Spleen (tissue), 11 donors: ENCODE measurements around the gene NMNAT1. TPM values are rescaled to one million over a fixed set of nuclear protein-coding genes. Genes with fewer than 3 reads are reported as not detected.

ENCODE experiments used
- DNase-seq: peaks from one replicate; pipeline ENCODE4 v3.0.0-alpha.2; 2020
- H3K27ac ChIP-seq, 8 donors: fragments of 200-600 bp; sonication (generic) in 7 of 8; 1 replicate in 4 of 8; 2 replicates in 4 of 8; pipeline versions ENCODE4 v1.5.0 to v1.8.0; 2016 to 2021; ENCODE audit warnings: inconsistent platforms in 4 of 8, mild to moderate bottlenecking in 4 of 8, moderate library complexity in 1 of 8
- H3K27me3 ChIP-seq, 7 donors: fragments of 200-600 bp; sonication (generic) in 6 of 7; replicated peaks in 1 of 7; 1 replicate in 4 of 7; 2 replicates in 3 of 7; pipeline versions ENCODE4 v1.5.0 to v1.8.0; 2016 to 2021; ENCODE audit warnings: inconsistent platforms in 3 of 7, mild to moderate bottlenecking in 1 of 7
- H3K36me3 ChIP-seq, 6 donors: fragments of 200-600 bp; sonication (generic) in 5 of 6; 1 replicate in 4 of 6; 2 replicates in 2 of 6; pipeline versions ENCODE4 v1.5.0 to v1.8.0; 2016 to 2021; ENCODE audit warnings: inconsistent platforms in 2 of 6
- H3K4me1 ChIP-seq, 6 donors: fragments of 200-600 bp; sonication (generic) in 5 of 6; 1 replicate in 3 of 6; 2 replicates in 3 of 6; pipeline versions ENCODE4 v1.5.0 to v1.8.0; 2016 to 2021; ENCODE audit warnings: inconsistent platforms in 3 of 6
- H3K4me3 ChIP-seq, 8 donors: fragments of 200-600 bp; sonication (generic) in 7 of 8; 1 replicate in 4 of 8; 2 replicates in 4 of 8; pipeline versions ENCODE4 v1.5.0 to v1.8.0; 2016 to 2021; ENCODE audit warnings: inconsistent platforms in 4 of 8, mild to moderate bottlenecking in 4 of 8, moderate library complexity in 2 of 8
- H3K9me3 ChIP-seq, 8 donors: fragments of 200-600 bp; sonication (generic) in 7 of 8; 1 replicate in 4 of 8; 2 replicates in 4 of 8; pipeline versions ENCODE4 v1.5.0 to v1.8.0; 2016 to 2021; ENCODE audit warnings: inconsistent platforms in 4 of 8
- POLR2A ChIP-seq, 3 donors: fragments of 450-650 bp; IDR thresholded peaks; one replicate each; pipeline ENCODE4 v1.5.1; 2017; ENCODE audit warnings: antibody characterized with exemption in 3 of 3, mild to moderate bottlenecking in 1 of 3
- POLR2AphosphoS5 ChIP-seq, 3 donors: sonication (generic); formaldehyde crosslinking; IDR thresholded peaks; one replicate each; pipeline ENCODE4 v1.5.1; 2017; ENCODE audit warnings: antibody characterized with exemption in 3 of 3
- WGBS, 5 donors: extraction: QIAGEN DNeasy Blood & Tissue Kit in 3 of 5; methylation state at CpG; one replicate each; pipeline versions ENCODE4 v1.1.5 to v1.1.7; 2013 to 2018; 5-methylcytosine and 5-hydroxymethylcytosine counted together
- intact Hi-C: fragments of 100-400 bp; cut with DNase I; formaldehyde crosslinking; loops from one replicate; pipeline ENCODE4 v1.15.0; 2023; ENCODE audit warnings: low total_unique reads
- polyA plus RNA-seq, 3 donors: library from polyadenylated mRNA; stranded (reverse); fragments of 200-250 nt; gene quantifications; one replicate each; pipeline ENCODE4 v1.2.1, GENCODE V29; 2013
- total RNA-seq, 7 donors: library from RNA; depleted of rRNA in 3 of 7; stranded (reverse); fragments of >200 nt in 3 of 7; fragmentation: NEBNext Ultra II Directional in 4 of 7; extraction: Animal tissue kit (Norgen Biotek cat#: 25700) in 4 of 7; gene quantifications; one replicate each; pipeline versions ENCODE4 v1.1.0 to v1.2.1, GENCODE V29; 2016 to 2021
- TF ChIP-seq, protein P1 (sequence below), 11 experiments: fragments of 200-600 bp in 7 of 11; fragments of 450-650 bp in 4 of 11; sonication (generic) in 4 of 11; IDR thresholded peaks in 8 of 11; conservative IDR thresholded peaks in 3 of 11; 1 replicate in 7 of 11; 2 replicates in 4 of 11; pipeline versions ENCODE4 v1.4.0 to v1.8.0; 2016 to 2021; ENCODE audit warnings: antibody characterized with exemption in 11 of 11, inconsistent platforms in 4 of 11, mild to moderate bottlenecking in 1 of 11
- donor health status: healthy with polysubstance abuse.
- donor health status: DM: no; HTN: no; CAD: no; lungs with moderate emphysema.
- donor health status: DM: no; HTN: no; CAD: no.
- donor health status: Bipolar disorder and iron deficiency.
- donor health status: healthy.
- donor health status: DM: no; HTN: no; CAD: no.
- donor health status: DM: yes; HTN: yes; CAD: no.

The NMNAT1 gene
- total and polyA plus RNA-seq, 10 donors = 2.8 to 13.0 (median 8.1) TPM

DNA sequence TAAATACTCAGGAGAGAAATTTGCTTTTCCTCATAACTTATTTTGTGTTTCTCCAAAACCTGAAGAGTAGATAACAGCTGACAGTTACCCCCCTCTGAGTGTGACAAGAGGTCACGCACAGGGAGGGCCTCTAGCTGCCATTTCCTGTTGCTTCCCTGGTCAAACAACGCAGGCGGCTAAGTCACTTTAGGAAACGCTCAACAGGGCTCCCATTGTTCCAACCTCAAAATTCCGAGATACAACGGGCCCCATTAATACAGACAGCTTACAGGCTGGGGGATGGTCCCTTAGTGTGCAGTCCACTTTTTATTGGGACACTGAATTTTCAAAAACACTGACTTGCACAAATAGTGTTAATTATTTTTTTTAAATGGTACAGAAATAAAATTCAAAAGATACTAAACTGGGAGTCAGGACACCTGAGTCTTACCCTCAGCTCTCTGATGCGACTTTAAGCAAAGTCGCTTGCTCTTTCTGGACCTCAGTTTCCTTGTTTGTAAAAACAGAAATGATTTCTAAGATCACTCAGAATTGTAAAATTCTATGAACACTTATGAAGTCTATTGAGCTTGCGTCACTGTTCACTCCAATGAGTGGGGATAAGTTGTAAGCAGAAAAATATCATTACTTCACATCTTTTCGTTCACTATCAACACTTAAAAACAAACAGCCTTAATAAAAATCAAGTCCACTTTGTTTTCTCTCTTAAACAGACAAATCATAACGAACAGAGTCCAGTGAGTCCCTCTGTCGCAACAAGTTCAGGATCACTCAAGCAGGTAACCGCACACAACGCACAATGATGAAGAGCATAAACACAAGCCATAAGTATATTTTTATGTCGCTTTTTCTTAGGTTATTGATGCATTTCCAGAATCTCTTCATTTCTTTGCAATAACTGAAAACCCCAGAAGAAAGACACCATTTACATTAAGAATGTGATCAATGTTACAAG, 13.6 kb upstream of the NMNAT1 start:
- no peaks in the 10 kb centered on the region for H3K9me3 ChIP-seq
- WGBS, 5 donors = 82 to 88% (median 85%) methylated on average over 15 of the region's 15 CpGs
- no peak overlapping the region for H3K4me3 ChIP-seq
- no peaks in the 10 kb centered on the region for H3K27me3 ChIP-seq
- peaks cover 0 to 6% (median 2%) of the 10 kb centered on the region in 6 donors for H3K4me1 ChIP-seq
- no peak for DNase-seq
- H3K27ac ChIP-seq = no peak overlapping the region
- intact Hi-C loops = no loop called here
- TF ChIP-seq POLR2AphosphoS5 (IDR thresholded peaks at IDR 0.05) (no peak), POLR2A (IDR thresholded peaks at IDR 0.05) (no peak)
- TF ChIP-seq, protein P1, sequence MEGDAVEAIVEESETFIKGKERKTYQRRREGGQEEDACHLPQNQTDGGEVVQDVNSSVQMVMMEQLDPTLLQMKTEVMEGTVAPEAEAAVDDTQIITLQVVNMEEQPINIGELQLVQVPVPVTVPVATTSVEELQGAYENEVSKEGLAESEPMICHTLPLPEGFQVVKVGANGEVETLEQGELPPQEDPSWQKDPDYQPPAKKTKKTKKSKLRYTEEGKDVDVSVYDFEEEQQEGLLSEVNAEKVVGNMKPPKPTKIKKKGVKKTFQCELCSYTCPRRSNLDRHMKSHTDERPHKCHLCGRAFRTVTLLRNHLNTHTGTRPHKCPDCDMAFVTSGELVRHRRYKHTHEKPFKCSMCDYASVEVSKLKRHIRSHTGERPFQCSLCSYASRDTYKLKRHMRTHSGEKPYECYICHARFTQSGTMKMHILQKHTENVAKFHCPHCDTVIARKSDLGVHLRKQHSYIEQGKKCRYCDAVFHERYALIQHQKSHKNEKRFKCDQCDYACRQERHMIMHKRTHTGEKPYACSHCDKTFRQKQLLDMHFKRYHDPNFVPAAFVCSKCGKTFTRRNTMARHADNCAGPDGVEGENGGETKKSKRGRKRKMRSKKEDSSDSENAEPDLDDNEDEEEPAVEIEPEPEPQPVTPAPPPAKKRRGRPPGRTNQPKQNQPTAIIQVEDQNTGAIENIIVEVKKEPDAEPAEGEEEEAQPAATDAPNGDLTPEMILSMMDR (IDR thresholded peaks at IDR 0.05 in 8 of 11, conservative IDR thresholded peaks at IDR 0.05 in 3 of 11) = no peak
- peaks cover 0 to 72% (median 43%) of the 10 kb centered on the region in 6 donors for H3K36me3 ChIP-seq

DNA sequence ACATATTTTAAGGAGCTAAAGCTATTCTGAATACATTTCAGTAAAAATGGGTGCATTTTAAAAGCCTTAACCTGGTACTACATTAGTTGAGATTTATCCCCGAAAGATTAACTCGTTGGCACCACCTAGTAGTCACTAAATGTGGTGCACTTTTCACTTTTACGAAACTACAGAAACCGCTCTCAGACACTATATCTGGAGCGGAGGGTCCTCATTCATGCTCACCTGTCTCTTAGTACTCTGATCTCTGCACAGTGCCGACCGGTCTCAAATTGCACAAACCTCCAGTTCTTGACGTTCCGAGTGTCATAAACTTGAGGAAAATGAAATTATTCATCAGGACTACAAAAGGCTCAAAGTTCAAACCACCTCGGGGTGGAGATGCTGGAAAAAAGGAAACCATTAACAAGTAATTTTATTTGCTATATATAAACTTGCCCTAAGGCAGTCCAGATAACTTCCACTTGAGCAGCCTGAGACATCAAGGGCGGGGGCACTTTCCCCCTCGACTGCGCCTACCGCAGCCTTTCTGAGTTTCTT, 806 bp upstream of the NMNAT1 start:
- TF ChIP-seq, protein P1 (IDR thresholded peaks at IDR 0.05 in 8 of 11, conservative IDR thresholded peaks at IDR 0.05 in 3 of 11) = peak in 9 of 11 experiments; percentile 22 to 61 (median 47)
- no peak for TF ChIP-seq POLR2AphosphoS5 (IDR thresholded peaks at IDR 0.05)
- Histone ChIP-seq H3K4me1 (peaks cover 9 to 57% (median 33%) of the 10 kb centered on the region in 6 donors), H3K27ac (peak overlapping the region; percentile 55 to 95 (median 88)), H3K4me3 (peak overlapping the region; percentile 69 to 96 (median 85)), H3K9me3 (no peaks in the 10 kb centered on the region), H3K27me3 (no peaks in the 10 kb centered on the region), H3K36me3 (peaks cover 0 to 44% (median 4%) of the 10 kb centered on the region in 6 donors)
- WGBS, 5 donors = 0 to 1% (median 0%) methylated on average over 14 of the region's 14 CpGs
- no peak for DNase-seq
- intact Hi-C loops = loop anchor here (10.0 kb wide), 1 partner anchor 92 kb away; the partner anchor contains the start of gene UBE4B

DNA sequence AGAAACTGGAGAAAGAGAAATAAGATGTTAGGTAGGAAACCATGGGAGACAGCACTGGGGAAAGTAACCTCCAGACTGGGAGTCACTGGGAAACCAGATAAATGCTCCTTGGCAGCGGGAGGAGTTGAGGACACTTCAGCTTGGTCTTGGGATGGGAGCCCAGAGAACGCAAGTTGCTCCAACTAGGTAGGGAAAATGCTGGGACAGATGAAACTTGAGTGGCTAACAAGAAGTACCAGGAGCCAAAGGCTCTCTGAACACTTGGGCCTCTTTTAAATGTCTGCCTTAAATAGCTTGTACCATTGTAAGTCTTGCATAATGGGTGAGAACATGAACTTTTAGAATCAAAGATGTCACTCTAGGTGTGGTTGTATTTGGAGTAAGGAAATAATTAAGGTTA, 3.0 kb downstream of the NMNAT1 start:
- 93 to 100% (median 95%) methylated on average over 2 of the region's 2 CpGs for WGBS, 5 donors
- H3K9me3 ChIP-seq = no peaks in the 10 kb centered on the region
- peaks cover 14 to 68% (median 45%) of the 10 kb centered on the region in 6 donors for H3K4me1 ChIP-seq
- H3K36me3 ChIP-seq = peaks cover 0 to 18% (median 0%) of the 10 kb centered on the region in 6 donors
- TF ChIP-seq POLR2A (IDR thresholded peaks at IDR 0.05) (no peak), POLR2AphosphoS5 (IDR thresholded peaks at IDR 0.05) (no peak)
- TF ChIP-seq, protein P1 (IDR thresholded peaks at IDR 0.05 in 8 of 11, conservative IDR thresholded peaks at IDR 0.05 in 3 of 11) = no peak
- intact Hi-C loops = loop anchor here (5.0 to 10.0 kb wide), 2 partner anchors 69 to 88 kb away; partner anchors contain the start of gene UBE4B
- no peaks in the 10 kb centered on the region for H3K27me3 ChIP-seq
- no peak for DNase-seq
- H3K27ac ChIP-seq = no peak overlapping the region
- H3K4me3 ChIP-seq = no peak overlapping the region

DNA sequence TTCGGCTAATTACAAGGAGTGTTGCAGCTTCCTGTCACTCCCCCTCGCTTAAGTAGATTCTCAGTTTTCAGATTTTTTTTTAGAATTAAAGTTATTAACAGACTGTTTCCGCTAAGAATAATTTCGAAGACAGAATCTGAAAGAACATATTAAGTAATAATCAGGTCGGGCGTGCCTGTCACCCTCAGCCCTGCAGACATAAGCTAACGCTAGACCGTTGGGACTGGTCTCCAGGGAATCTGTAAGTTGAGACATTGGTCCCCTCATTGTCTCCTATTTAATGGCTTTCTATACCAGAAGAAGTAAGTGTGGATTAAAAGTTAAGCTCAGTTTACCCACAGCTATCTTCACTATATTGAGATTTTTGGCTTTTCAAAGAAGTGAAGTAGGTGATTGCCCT, 14.5 kb downstream of the NMNAT1 start:
- no peak for DNase-seq
- 73 to 87% (median 85%) methylated on average over 8 of the region's 8 CpGs for WGBS, 5 donors
- no peaks in the 10 kb centered on the region for H3K9me3 ChIP-seq
- H3K36me3 ChIP-seq = peaks cover 0 to 10% (median 0%) of the 10 kb centered on the region in 6 donors
- TF ChIP-seq POLR2AphosphoS5 (IDR thresholded peaks at IDR 0.05) = no peak
- TF ChIP-seq, protein P1 (IDR thresholded peaks at IDR 0.05 in 8 of 11, conservative IDR thresholded peaks at IDR 0.05 in 3 of 11) = no peak
- TF ChIP-seq POLR2A (IDR thresholded peaks at IDR 0.05) = no peak
- H3K4me1 ChIP-seq = peaks cover 0 to 16% (median 9%) of the 10 kb centered on the region in 6 donors
- intact Hi-C loops = no loop called here
- no peak overlapping the region for H3K4me3 ChIP-seq
- peak overlapping the region in 2 of 8 donors; percentile 13 to 45 for H3K27ac ChIP-seq
- H3K27me3 ChIP-seq = no peaks in the 10 kb centered on the region
